HG03439 (cell line): ENCODE data around the gene NUB1.

ENCODE experiments used
- ATAC-seq: cut with Tn5 transposase; IDR thresholded peaks from one replicate; pipeline ENCODE4 v1.9.1; 2021; ENCODE audit warnings: mild to moderate bottlenecking, moderate library complexity; ENCODE audit not compliant: unreplicated experiment

Gene NUB1

DNA sequence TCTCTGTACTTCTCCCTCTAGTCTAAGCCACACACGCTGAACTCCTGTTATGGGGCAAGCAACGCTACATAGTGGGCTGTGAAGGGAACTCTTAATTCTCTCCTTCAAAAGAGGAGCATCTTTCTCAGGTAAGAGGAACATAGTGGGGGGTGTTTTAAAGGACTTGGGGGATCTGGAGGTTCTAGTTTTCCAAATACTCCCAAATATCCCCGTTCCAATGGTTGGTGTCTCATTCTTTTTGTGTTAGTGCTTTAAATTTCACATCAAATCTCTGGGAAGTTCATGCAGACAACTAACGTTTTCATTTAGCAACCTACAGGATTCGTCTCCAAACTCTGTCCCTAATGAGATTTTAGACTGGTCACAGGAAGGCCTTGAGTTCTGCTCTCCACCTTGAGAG lies 80.6 kb downstream of the NUB1 start:
- no peak for ATAC-seq

DNA sequence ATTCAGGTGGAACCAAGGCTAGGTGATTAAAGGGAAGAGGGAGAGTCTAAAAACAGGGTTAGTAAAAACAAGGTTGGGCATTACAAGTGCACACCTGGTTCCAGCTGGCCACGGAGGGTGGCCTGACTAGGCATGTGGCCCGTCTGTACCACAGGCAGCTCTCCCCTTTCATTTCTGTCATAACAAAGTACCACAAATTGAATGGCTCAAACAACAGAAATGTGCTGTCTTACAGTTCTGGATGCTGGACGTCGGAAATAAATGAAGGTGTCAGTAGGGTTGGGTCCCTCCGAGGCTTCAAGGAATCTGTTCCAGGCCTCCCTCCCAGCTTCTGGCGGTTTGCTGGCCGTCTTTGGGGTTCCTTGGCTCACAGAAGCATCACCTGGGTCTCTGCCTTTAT lies 81.6 kb downstream of the NUB1 start:
- no peak for ATAC-seq

GRCh38 chr7:151423936-151424335 lies 82.3 kb downstream of the NUB1 start:
- no peak for ATAC-seq

DNA sequence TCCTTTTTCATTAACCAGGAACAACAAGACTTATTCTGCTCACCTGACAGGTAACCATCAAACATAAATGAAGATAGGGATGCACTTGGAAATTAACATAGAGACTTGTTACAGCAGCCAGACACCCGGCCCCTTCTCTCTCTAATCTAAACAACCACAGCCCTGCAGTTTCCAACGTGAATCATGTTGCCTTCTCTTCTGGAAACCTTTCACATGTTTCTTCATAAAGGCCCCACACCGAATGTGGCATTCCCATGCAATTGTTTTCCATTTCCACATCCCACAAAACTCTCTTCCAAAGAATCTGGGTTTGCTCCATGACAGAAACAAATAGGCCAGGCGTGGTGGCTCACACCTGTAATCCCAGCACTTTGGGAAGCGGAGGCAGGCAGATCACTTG lies 83.2 kb downstream of the NUB1 start:
- no peak for ATAC-seq

- no peak for ATAC-seq
Measured at GRCh38 chr7:151425670-151426440, 84.2 kb downstream of the NUB1 start.

DNA sequence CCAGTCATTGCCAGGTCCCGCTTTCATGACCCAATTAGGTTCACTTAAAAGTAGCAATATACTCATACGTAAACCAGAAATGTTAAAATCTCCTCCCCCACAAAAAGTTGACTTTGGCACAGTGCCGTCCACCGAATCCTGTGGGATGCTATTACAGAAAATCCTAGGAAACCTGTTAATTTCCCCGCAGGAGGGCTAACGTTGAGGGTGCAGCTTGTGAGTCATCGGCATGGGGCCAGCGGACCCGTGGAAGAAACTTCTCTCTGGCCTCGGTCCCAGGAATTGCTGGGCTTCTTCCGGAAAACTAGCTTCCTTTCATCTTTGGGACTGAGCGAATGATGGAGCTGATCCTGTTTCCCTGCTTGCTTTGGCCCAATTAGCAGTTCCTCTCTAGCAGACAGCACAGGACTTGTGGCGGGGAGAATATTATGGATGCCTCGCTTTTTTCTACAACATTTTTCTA lies 84.9 kb downstream of the NUB1 start:
- no peak for ATAC-seq

GRCh38 chr7:151426904-151427704 lies 85.5 kb downstream of the NUB1 start:
- ATAC-seq = no peak

DNA sequence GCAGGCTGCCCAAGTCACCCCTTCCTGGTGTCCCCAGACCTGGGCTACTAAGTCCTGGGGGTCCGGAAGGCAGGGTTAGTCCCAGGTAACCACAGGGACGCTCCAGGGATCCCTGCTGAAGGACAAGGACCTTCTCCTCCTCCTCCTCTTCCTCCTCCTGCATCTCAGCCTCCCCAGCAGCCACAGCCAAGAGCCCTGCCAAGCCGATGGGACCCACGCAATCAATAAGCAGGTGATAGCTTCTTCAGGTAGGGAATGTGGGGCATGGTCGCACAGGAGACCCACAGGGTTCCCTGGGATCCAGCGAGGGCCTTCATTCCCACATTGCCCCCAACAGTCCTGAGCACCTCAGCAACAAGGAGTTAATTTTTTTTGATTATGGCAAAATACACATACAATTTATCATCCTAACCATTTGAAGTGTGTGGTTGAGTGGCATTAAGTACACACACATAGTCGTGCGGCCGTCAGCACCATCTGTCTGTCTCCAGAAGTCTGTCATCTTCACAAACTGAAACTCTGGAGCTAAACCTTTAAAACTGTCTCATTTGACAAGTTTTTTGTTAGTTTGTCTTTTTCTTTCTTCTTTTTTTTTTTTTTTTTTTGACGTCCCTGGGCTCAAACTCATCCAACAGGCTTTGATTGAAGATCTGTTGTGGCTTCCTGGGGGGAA lies 86.2 kb downstream of the NUB1 start:
- ATAC-seq = no peak
